HEK293 (cell line): Measurements from ENCODE around the gene SDHD.

Experiments used
- ZNF223 ChIP-seq: fragments of 450-650 bp; formaldehyde crosslinking; IDR thresholded peaks from 2 replicates; pipeline ENCODE4 v1.5.1; 2016; ENCODE audit warnings: missing biosample characterization, missing genetic modification characterization
- ZNF350 ChIP-seq: fragments of 450-650 bp; formaldehyde crosslinking; IDR thresholded peaks from 2 replicates; pipeline ENCODE4 v1.5.0; 2017; ENCODE audit warnings: missing biosample characterization, mild to moderate bottlenecking, missing genetic modification characterization
- ZNF354C ChIP-seq: fragments of 450-650 bp; formaldehyde crosslinking; IDR thresholded peaks from 2 replicates; pipeline ENCODE4 v1.5.1; 2016; ENCODE audit warnings: missing biosample characterization, missing genetic modification characterization, low read depth, borderline replicate concordance
- ZNF416 ChIP-seq: fragments of 450-650 bp; formaldehyde crosslinking; IDR thresholded peaks from 2 replicates; pipeline ENCODE4 v1.5.1; 2016; ENCODE audit warnings: missing biosample characterization, missing genetic modification characterization
- ZNF501 ChIP-seq: fragments of 450-650 bp; formaldehyde crosslinking; IDR thresholded peaks from 2 replicates; pipeline ENCODE4 v1.5.1; 2016; ENCODE audit warnings: missing biosample characterization, missing genetic modification characterization
- ZNF623 ChIP-seq: fragments of 450-650 bp; formaldehyde crosslinking; IDR thresholded peaks from 2 replicates; pipeline ENCODE4 v1.5.1; 2016; ENCODE audit warnings: missing biosample characterization, missing genetic modification characterization

- TF ChIP-seq ZNF623 (tag by site-specific recombination) = no peak
- TF ChIP-seq ZNF223 (tag by site-specific recombination) = no peak
- no peak for TF ChIP-seq ZNF416 (tag by site-specific recombination)
- TF ChIP-seq ZNF501 = no peak
- no peak for TF ChIP-seq ZNF350 (tag by site-specific recombination)
- TF ChIP-seq ZNF354C (tag by site-specific recombination) = no peak
Observed at GRCh38 chr11:112115386-112115785, 28.7 kb downstream of the SDHD start.
